ENCODE data around the gene ANGEL2. TPM values are rescaled to one million over a fixed set of nuclear protein-coding genes. Genes with fewer than 3 reads are reported as not detected.

The ANGEL2 gene
- total RNA-seq, 1 experiment from 2014 or later: 27.0 TPM

DNA sequence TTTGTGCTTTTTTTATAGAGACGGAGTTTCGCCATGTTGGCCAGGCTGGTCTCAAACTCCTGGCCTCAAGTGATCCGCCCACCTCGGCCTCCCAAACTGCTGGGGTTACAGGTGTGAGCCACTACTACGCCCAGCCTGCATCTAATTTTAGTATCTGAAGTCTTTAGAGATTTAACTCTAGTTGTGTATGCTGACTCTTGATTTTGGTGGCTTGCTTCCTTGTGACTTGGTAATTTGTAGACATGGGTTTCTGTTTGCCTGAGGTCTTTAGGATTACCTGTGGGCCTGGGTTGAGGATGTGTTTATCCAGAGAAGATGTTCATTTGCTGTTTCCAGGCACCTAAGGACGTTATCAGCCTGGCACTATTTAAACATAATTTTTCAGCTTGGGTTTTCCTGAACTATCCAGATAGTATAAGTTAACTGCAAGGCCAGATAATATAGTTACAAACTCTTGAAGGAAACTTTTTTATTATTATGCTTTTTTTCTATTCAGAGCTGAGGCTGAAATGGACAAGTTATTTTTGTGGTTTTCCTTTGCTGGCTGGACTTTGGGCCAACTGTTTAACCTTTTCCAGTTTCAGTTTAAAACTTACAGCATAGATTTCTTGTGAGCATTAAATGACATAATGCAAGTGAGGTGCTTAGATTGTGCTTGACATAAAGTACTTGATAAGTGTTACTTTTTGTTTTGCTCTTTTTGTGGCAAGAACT lies 72.8 kb downstream of the ANGEL2 start:
- Histone ChIP-seq H3K4me2 (ENCODE audit: low read length) (no peak overlapping the region), H3F3A (ENCODE audit: low read length, unreplicated experiment) (no peaks in the 10 kb centered on the region), H3K27me3 (ENCODE audit: low read length) (no peaks in the 10 kb centered on the region), H3K36me3 (ENCODE audit: low read depth, low read length) (no peaks in the 10 kb centered on the region), H3K79me2 (ENCODE audit: low read length) (no peaks in the 10 kb centered on the region), H3K27ac (ENCODE audit: low read length) (no peak overlapping the region), H3K4me3 (ENCODE audit: low read length) (no peak overlapping the region), H3K9me3 (ENCODE audit: low read length) (no peaks in the 10 kb centered on the region), H4K20me1 (ENCODE audit: low read length) (no peaks in the 10 kb centered on the region), H3K9me2 (replicated peaks; ENCODE audit: low read length) (no peaks in the 10 kb centered on the region), H2AFZ (ENCODE audit: low read length) (no peak overlapping the region), H3K4me1 (ENCODE audit: insufficient read depth, low read length) (no peaks in the 10 kb centered on the region), H3K9ac (ENCODE audit: low read length) (no peak overlapping the region)
- DNase-seq (no peak), ATAC-seq (no peak)
- no TSS peak for BruUV-seq (replicated peaks)
- ChIA-PET POLR2A (ENCODE audit: unreplicated experiment) (no interaction called here), CTCF (no interaction called here)
- no peak for TF ChIP-seq EZH2 (IDR thresholded peaks at IDR 0.05; ENCODE audit: low read length, unreplicated experiment)
- no peak for TF ChIP-seq EZH2phosphoT487 (IDR thresholded peaks at IDR 0.05; ENCODE audit: borderline replicate concordance, low read length)
- TF ChIP-seq, protein P1, sequence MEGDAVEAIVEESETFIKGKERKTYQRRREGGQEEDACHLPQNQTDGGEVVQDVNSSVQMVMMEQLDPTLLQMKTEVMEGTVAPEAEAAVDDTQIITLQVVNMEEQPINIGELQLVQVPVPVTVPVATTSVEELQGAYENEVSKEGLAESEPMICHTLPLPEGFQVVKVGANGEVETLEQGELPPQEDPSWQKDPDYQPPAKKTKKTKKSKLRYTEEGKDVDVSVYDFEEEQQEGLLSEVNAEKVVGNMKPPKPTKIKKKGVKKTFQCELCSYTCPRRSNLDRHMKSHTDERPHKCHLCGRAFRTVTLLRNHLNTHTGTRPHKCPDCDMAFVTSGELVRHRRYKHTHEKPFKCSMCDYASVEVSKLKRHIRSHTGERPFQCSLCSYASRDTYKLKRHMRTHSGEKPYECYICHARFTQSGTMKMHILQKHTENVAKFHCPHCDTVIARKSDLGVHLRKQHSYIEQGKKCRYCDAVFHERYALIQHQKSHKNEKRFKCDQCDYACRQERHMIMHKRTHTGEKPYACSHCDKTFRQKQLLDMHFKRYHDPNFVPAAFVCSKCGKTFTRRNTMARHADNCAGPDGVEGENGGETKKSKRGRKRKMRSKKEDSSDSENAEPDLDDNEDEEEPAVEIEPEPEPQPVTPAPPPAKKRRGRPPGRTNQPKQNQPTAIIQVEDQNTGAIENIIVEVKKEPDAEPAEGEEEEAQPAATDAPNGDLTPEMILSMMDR (conservative IDR thresholded peaks at IDR 0.05; ENCODE audit: low read depth, low read length): no peak
- intact Hi-C loops (cut with micrococcal nuclease): no loop called here

Other genes starting within 250 kb of the ANGEL2 start
- gene NSL1, start 224.1 kb downstream of the ANGEL2 start, total RNA-seq (2014; rRNA removed): 37.3 and 56.1 TPM in 2 replicates
- gene TATDN3, start 224.0 kb downstream of the ANGEL2 start, total RNA-seq (2014; rRNA removed): 8.8 and 12.7 TPM in 2 replicates
- gene SPATA45, start 168.2 kb downstream of the ANGEL2 start, total RNA-seq (2014; rRNA removed): not detected in 2 replicates
- 13.9 and 15.4 TPM in 2 replicates for gene FLVCR1, start 157.6 kb downstream of the ANGEL2 start, total RNA-seq (2014; rRNA removed)
- gene VASH2, start 65.3 kb downstream of the ANGEL2 start, total RNA-seq (2014; rRNA removed): 4.7 TPM in 2 replicates
- gene RPS6KC1, start 35.4 kb upstream of the ANGEL2 start, total RNA-seq (2014; rRNA removed): 21.1 and 22.3 TPM in 2 replicates